ENCODE results near the gene ENGASE. TPM values are rescaled to one million over a fixed set of nuclear protein-coding genes. Genes with fewer than 3 reads are reported as not detected.

The ENGASE gene
- total RNA-seq, 1 donor from 2014 or later = 76.2 TPM

- Mint-ChIP-seq H3K4me1 (peaks cover 11% of the 10 kb centered on the region), H3K9me3 (no peaks in the 10 kb centered on the region), H3K27me3 (ENCODE audit: low read depth) (no peaks in the 10 kb centered on the region), H3K4me3 (peak overlapping the region; percentile 85), H3K27ac (no peak overlapping the region), H3K36me3 (peaks cover 17% of the 10 kb centered on the region)
- DNase-seq (ENCODE audit: low spot score in 2 of 2, unreplicated experiment in 2 of 2) = no peak
- TF ChIP-seq, protein P1, sequence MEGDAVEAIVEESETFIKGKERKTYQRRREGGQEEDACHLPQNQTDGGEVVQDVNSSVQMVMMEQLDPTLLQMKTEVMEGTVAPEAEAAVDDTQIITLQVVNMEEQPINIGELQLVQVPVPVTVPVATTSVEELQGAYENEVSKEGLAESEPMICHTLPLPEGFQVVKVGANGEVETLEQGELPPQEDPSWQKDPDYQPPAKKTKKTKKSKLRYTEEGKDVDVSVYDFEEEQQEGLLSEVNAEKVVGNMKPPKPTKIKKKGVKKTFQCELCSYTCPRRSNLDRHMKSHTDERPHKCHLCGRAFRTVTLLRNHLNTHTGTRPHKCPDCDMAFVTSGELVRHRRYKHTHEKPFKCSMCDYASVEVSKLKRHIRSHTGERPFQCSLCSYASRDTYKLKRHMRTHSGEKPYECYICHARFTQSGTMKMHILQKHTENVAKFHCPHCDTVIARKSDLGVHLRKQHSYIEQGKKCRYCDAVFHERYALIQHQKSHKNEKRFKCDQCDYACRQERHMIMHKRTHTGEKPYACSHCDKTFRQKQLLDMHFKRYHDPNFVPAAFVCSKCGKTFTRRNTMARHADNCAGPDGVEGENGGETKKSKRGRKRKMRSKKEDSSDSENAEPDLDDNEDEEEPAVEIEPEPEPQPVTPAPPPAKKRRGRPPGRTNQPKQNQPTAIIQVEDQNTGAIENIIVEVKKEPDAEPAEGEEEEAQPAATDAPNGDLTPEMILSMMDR (IDR thresholded peaks at IDR 0.05; ENCODE audit: unreplicated experiment) = no peak
Measured at GRCh38 chr17:79075861-79076406, 1.3 kb downstream of the ENGASE start.

DNA sequence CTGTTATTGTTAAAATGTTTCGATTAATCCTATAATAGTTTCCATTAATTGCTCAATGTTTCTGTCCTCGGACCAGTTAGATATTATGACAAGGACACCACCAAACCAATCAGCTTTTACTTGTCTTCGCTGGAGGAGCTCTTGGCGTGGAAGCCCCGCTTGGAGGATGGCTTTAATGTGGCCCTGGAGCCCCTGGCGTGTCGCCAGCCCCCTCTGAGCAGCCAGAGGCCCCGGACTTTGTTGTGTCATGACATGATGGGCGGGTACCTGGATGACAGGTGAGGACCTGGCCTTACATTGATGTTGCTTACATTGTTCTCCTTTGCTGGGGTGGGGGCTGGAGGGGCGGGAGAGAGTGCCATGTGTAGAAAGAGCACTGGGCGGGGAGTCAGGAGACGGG is 3.0 kb downstream of the ENGASE start:
- peaks cover 27% of the 10 kb centered on the region for H3K36me3 Mint-ChIP-seq
- no peaks in the 10 kb centered on the region for H3K27me3 Mint-ChIP-seq (ENCODE audit: low read depth)
- H3K27ac Mint-ChIP-seq = no peak overlapping the region
- peaks cover 11% of the 10 kb centered on the region for H3K4me1 Mint-ChIP-seq
- no peak for DNase-seq (ENCODE audit: low spot score in 2 of 2, unreplicated experiment in 2 of 2)
- TF ChIP-seq, protein P1 (IDR thresholded peaks at IDR 0.05; ENCODE audit: unreplicated experiment) = no peak
- no peak overlapping the region for H3K4me3 Mint-ChIP-seq
- H3K9me3 Mint-ChIP-seq = no peaks in the 10 kb centered on the region

DNA sequence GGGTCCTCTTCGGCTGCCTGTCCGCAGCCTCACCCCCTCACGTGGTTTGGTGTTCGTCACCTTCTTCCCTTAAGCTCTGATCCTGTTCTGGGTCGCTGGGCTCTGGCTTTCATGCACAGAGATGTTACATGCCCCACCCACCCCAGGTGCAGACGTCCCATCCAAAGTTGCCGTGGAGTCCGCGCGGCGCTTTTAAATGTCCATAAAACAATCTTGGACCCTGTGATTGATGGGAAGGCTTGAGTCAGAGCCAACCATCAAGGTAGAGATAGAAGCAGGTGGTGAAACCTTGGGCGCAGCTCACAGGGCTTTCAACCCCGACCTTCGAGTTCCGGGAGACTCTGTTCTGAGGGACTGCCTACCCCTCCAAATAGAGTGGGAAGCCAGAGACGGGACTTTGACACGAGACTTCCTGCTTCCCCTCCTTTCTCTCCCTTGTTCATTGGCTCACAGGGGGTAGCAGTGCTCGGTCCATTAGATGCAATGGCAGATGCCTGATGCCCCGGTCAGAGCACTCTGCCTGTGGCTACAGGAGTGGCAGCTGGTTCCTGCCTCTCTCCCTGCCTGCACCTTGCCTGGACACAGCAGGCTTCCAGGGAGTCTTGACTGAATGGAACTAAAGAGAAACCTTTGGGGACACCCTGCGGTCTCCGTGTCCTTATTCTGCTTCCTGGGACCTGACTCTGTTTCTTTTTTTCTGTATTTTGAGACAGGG is 4.0 kb downstream of the ENGASE start:
- Mint-ChIP-seq H3K4me1 (peaks cover 11% of the 10 kb centered on the region), H3K9me3 (no peaks in the 10 kb centered on the region), H3K36me3 (peaks cover 27% of the 10 kb centered on the region), H3K27me3 (ENCODE audit: low read depth) (no peaks in the 10 kb centered on the region), H3K27ac (no peak overlapping the region), H3K4me3 (no peak overlapping the region)
- DNase-seq (ENCODE audit: low spot score in 2 of 2, unreplicated experiment in 2 of 2) = no peak
- TF ChIP-seq, protein P1 (IDR thresholded peaks at IDR 0.05; ENCODE audit: unreplicated experiment) = no peak

GRCh38 chr17:79079421-79080200 is 5.0 kb downstream of the ENGASE start:
- Mint-ChIP-seq H3K9me3 (no peaks in the 10 kb centered on the region), H3K27ac (no peak overlapping the region), H3K27me3 (ENCODE audit: low read depth) (no peaks in the 10 kb centered on the region), H3K4me1 (peaks cover 11% of the 10 kb centered on the region), H3K36me3 (peaks cover 27% of the 10 kb centered on the region), H3K4me3 (no peak overlapping the region)
- no peak for DNase-seq (ENCODE audit: low spot score in 2 of 2, unreplicated experiment in 2 of 2)
- TF ChIP-seq, protein P1 (IDR thresholded peaks at IDR 0.05; ENCODE audit: unreplicated experiment) = no peak

- H3K4me3 Mint-ChIP-seq = no peak overlapping the region
- peaks cover 9% of the 10 kb centered on the region for H3K4me1 Mint-ChIP-seq
- TF ChIP-seq, protein P1 (IDR thresholded peaks at IDR 0.05; ENCODE audit: unreplicated experiment) = no peak
- no peak overlapping the region for H3K27ac Mint-ChIP-seq
- H3K9me3 Mint-ChIP-seq = no peaks in the 10 kb centered on the region
- H3K27me3 Mint-ChIP-seq (ENCODE audit: low read depth) = no peaks in the 10 kb centered on the region
- peaks cover 27% of the 10 kb centered on the region for H3K36me3 Mint-ChIP-seq
- no peak for DNase-seq (ENCODE audit: low spot score in 2 of 2, unreplicated experiment in 2 of 2)
Measured at GRCh38 chr17:79080349-79080748, 5.7 kb downstream of the ENGASE start.
